Esophagus squamous epithelium (tissue), 5 donors: ENCODE measurements around the gene LRIG1. TPM values are rescaled to one million over a fixed set of nuclear protein-coding genes. Genes with fewer than 3 reads are reported as not detected.

Source experiments
- DNase-seq: peaks from one replicate; lab custom pipeline; 2025; lab: John Stamatoyannopoulos, UW
- H3K27ac ChIP-seq, 4 donors: fragments of 200-600 bp; sonication (generic); one replicate each; pipeline ENCODE4 v1.5.1; 2016 to 2019; ENCODE audit warnings: mild to moderate bottlenecking in 1 of 4
- H3K27me3 ChIP-seq, 4 donors: fragments of 200-600 bp; sonication (generic); 1 replicate in 3 of 4; 2 replicates in 1 of 4; pipeline versions ENCODE4 v1.5.1 to v1.6.0; 2017 to 2021; ENCODE audit warnings: antibody characterized with exemption in 1 of 4
- H3K36me3 ChIP-seq, 3 donors: fragments of 200-600 bp; sonication (generic); one replicate each; pipeline ENCODE4 v1.5.1; 2016 to 2019
- H3K4me1 ChIP-seq, 3 donors: fragments of 200-600 bp; sonication (generic); one replicate each; pipeline ENCODE4 v1.5.1; 2017 to 2019
- H3K4me3 ChIP-seq, 4 donors: fragments of 200-600 bp; sonication (generic); 1 replicate in 3 of 4; 2 replicates in 1 of 4; pipeline ENCODE4 v1.5.1; 2016 to 2019; ENCODE audit warnings: mild to moderate bottlenecking in 2 of 4, moderate library complexity in 1 of 4
- H3K9me3 ChIP-seq, 3 donors: fragments of 200-600 bp; sonication (generic); one replicate each; pipeline ENCODE4 v1.5.1; 2016 to 2019
- CTCF ChIP-seq, 6 experiments: fragments of 450-650 bp in 4 of 6; fragments of 200-600 bp in 2 of 6; sonication (generic) in 2 of 6; IDR thresholded peaks; one replicate each; pipeline ENCODE4 v1.5.1; 2016 to 2019; ENCODE audit warnings: antibody characterized with exemption in 6 of 6, mild to moderate bottlenecking in 4 of 6, moderate library complexity in 4 of 6
- POLR2A ChIP-seq, 4 donors: fragments of 450-650 bp; IDR thresholded peaks; one replicate each; pipeline ENCODE4 v1.6.1; 2017; ENCODE audit warnings: antibody characterized with exemption in 4 of 4, mild to moderate bottlenecking in 4 of 4, moderate library complexity in 3 of 4
- WGBS, 2 donors: methylation state at CpG; one replicate each; pipeline ENCODE4 v1.1.5; 2018; 5-methylcytosine and 5-hydroxymethylcytosine counted together
- intact Hi-C: fragments of 100-400 bp; cut with DNase I; formaldehyde crosslinking; loops from one replicate; pipeline ENCODE4 v1.15.0; 2022
- total RNA-seq, 4 donors: library from RNA; depleted of rRNA; stranded (reverse); fragments of >200 nt; gene quantifications; one replicate each; pipeline ENCODE4 v1.1.0, GENCODE V29; 2016
- donor health status: DM: yes; HTN: yes; CAD: no.

Gene LRIG1
- total RNA-seq, 4 donors from 2014 or later: 7.5 to 30.5 (median 15.1) TPM

GRCh38 chr3:66394753-66395249, 106.0 kb downstream of the LRIG1 start:
- 77 to 88% methylated on average over 5 to 8 of the region's 8 CpGs for WGBS, 2 donors
- no peak overlapping the region for H3K4me3 ChIP-seq
- H3K9me3 ChIP-seq: no peaks in the 10 kb centered on the region
- H3K36me3 ChIP-seq: peaks cover 0 to 89% (median 6%) of the 10 kb centered on the region in 3 donors
- TF ChIP-seq POLR2A (IDR thresholded peaks at IDR 0.05) (no peak), CTCF (IDR thresholded peaks at IDR 0.05) (no peak)
- peak overlapping the region in 2 of 4 donors; percentile 32 to 57 for H3K27ac ChIP-seq
- peaks cover 0 to 23% (median 0%) of the 10 kb centered on the region in 3 donors for H3K4me1 ChIP-seq
- H3K27me3 ChIP-seq: no peaks in the 10 kb centered on the region
- DNase-seq: no peak
- intact Hi-C loops: no loop called here

- DNase-seq: no peak
- H3K27me3 ChIP-seq: no peaks in the 10 kb centered on the region
- intact Hi-C loops: no loop called here
- TF ChIP-seq CTCF (IDR thresholded peaks at IDR 0.05) (no peak), POLR2A (IDR thresholded peaks at IDR 0.05) (no peak)
- peaks cover 0 to 83% (median 6%) of the 10 kb centered on the region in 3 donors for H3K36me3 ChIP-seq
- no peaks in the 10 kb centered on the region for H3K9me3 ChIP-seq
- peak overlapping the region in 3 of 4 donors; percentile 9 to 57 (median 46) for H3K27ac ChIP-seq
- 80 to 81% methylated on average over 7 to 9 of the region's 12 CpGs for WGBS, 2 donors
- H3K4me3 ChIP-seq: no peak overlapping the region
- H3K4me1 ChIP-seq: peaks cover 0 to 23% (median 0%) of the 10 kb centered on the region in 3 donors
These were observed 106.6 kb downstream of the LRIG1 start for GRCh38 chr3:66394019-66394752.

- H3K9me3 ChIP-seq: no peaks in the 10 kb centered on the region
- peak overlapping the region in 3 of 4 donors; percentile 9 to 57 (median 46) for H3K27ac ChIP-seq
- intact Hi-C loops: no loop called here
- no peak for TF ChIP-seq POLR2A (IDR thresholded peaks at IDR 0.05)
- no peak for TF ChIP-seq CTCF (IDR thresholded peaks at IDR 0.05)
- H3K4me1 ChIP-seq: peaks cover 0 to 23% (median 0%) of the 10 kb centered on the region in 3 donors
- 66 to 74% methylated on average over 12 to 13 of the region's 13 CpGs for WGBS, 2 donors
- DNase-seq: no peak
- H3K36me3 ChIP-seq: peaks cover 0 to 80% (median 6%) of the 10 kb centered on the region in 3 donors
- no peaks in the 10 kb centered on the region for H3K27me3 ChIP-seq
- H3K4me3 ChIP-seq: peak overlapping the region in 1 of 4 donors; percentile 6
These were observed 107.4 kb downstream of the LRIG1 start for GRCh38 chr3:66393333-66394005.

GRCh38 chr3:66392966-66393332, 107.9 kb downstream of the LRIG1 start:
- Histone ChIP-seq H3K36me3 (peaks cover 0 to 78% (median 6%) of the 10 kb centered on the region in 3 donors), H3K4me3 (no peak overlapping the region), H3K27me3 (no peaks in the 10 kb centered on the region), H3K27ac (peak overlapping the region in 3 of 4 donors; percentile 9 to 57 (median 37)), H3K9me3 (no peaks in the 10 kb centered on the region), H3K4me1 (peaks cover 0 to 23% (median 0%) of the 10 kb centered on the region in 3 donors)
- TF ChIP-seq POLR2A (IDR thresholded peaks at IDR 0.05) (no peak), CTCF (IDR thresholded peaks at IDR 0.05) (no peak)
- DNase-seq: no peak
- WGBS, 2 donors: 86 to 94% methylated on average over 2 of the region's 2 CpGs
- intact Hi-C loops: no loop called here

- DNase-seq: no peak
- Histone ChIP-seq H3K36me3 (peaks cover 0 to 74% (median 6%) of the 10 kb centered on the region in 3 donors), H3K4me1 (peaks cover 0 to 19% (median 0%) of the 10 kb centered on the region in 3 donors), H3K4me3 (no peak overlapping the region), H3K27ac (peak overlapping the region in 1 of 4 donors; percentile 57), H3K27me3 (no peaks in the 10 kb centered on the region), H3K9me3 (no peaks in the 10 kb centered on the region)
- intact Hi-C loops: no loop called here
- WGBS, 2 donors: 80 to 84% methylated on average over 3 of the region's 3 CpGs
- no peak for TF ChIP-seq POLR2A (IDR thresholded peaks at IDR 0.05)
- TF ChIP-seq CTCF (IDR thresholded peaks at IDR 0.05): no peak
These were observed 108.3 kb downstream of the LRIG1 start for GRCh38 chr3:66392512-66392911.
